Nephron progenitor cell (in vitro differentiated cells): ENCODE measurements around the gene SH3RF2.

ENCODE experiments used
- DNase-seq: peaks from one replicate; pipeline ENCODE4 v3.0.0; 2021
- H3K27ac Mint-ChIP-seq: 2 replicates; pipeline ENCODE4 v1.8.0; 2021; ENCODE audit warnings: mild to moderate bottlenecking, moderate library complexity, mixed read lengths
- H3K27me3 Mint-ChIP-seq: 2 replicates; pipeline ENCODE4 v1.8.0; 2021; ENCODE audit warnings: mild to moderate bottlenecking, low read depth, mixed read lengths; ENCODE audit not compliant: poor library complexity
- H3K36me3 Mint-ChIP-seq: 2 replicates; pipeline ENCODE4 v1.8.0; 2021; ENCODE audit warnings: low read depth, mixed read lengths
- H3K4me1 Mint-ChIP-seq: 2 replicates; pipeline ENCODE4 v1.8.0; 2021; ENCODE audit warnings: mixed read lengths
- H3K4me3 Mint-ChIP-seq: 2 replicates; pipeline ENCODE4 v1.8.0; 2021; ENCODE audit warnings: mild to moderate bottlenecking, moderate library complexity, mixed read lengths
- H3K9me3 Mint-ChIP-seq: 2 replicates; pipeline ENCODE4 v1.8.0; 2021; ENCODE audit warnings: mild to moderate bottlenecking, moderate library complexity, mixed read lengths
- TF ChIP-seq, protein P1 (sequence below): fragments of 200-600 bp; sonication (generic); IDR thresholded peaks from 2 replicates; pipeline ENCODE4 v1.5.0; 2021; ENCODE audit warnings: antibody characterized with exemption

SH3RF2 gene

GRCh38 chr5:145983446-145983845 lies 47.1 kb downstream of the SH3RF2 start:
- H3K36me3 Mint-ChIP-seq, result no peaks in the 10 kb centered on the region
- no peak for DNase-seq

DNA sequence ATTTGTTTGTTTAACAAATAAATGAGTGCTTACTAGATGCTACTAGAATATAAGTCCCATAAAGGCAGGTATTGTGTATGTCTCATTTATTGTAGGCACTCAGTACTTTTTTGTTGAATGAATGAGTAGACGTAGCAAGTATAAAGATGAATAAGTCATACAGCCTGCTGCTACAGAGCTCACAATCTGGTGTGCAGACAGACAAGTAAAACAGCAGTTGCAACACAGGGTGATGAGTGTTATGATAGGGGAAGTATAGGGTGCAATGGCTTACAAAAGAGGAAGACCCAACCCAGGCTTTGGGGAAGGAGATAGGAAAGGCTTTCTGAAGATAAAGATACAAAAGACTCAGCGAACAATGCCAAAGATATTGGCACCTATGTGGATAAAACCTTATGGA lies 47.7 kb downstream of the SH3RF2 start:
- H3K9me3 Mint-ChIP-seq, result no peaks in the 10 kb centered on the region
- no peak for DNase-seq

More at GRCh38 chr5:145983446-145983845, 47.1 kb downstream of the SH3RF2 start:
- no peak overlapping the region for H3K4me3 Mint-ChIP-seq
- peaks cover 6% of the 10 kb centered on the region for H3K4me1 Mint-ChIP-seq
- H3K27me3 Mint-ChIP-seq, result no peaks in the 10 kb centered on the region
- no peak overlapping the region for H3K27ac Mint-ChIP-seq
- TF ChIP-seq, protein P1, sequence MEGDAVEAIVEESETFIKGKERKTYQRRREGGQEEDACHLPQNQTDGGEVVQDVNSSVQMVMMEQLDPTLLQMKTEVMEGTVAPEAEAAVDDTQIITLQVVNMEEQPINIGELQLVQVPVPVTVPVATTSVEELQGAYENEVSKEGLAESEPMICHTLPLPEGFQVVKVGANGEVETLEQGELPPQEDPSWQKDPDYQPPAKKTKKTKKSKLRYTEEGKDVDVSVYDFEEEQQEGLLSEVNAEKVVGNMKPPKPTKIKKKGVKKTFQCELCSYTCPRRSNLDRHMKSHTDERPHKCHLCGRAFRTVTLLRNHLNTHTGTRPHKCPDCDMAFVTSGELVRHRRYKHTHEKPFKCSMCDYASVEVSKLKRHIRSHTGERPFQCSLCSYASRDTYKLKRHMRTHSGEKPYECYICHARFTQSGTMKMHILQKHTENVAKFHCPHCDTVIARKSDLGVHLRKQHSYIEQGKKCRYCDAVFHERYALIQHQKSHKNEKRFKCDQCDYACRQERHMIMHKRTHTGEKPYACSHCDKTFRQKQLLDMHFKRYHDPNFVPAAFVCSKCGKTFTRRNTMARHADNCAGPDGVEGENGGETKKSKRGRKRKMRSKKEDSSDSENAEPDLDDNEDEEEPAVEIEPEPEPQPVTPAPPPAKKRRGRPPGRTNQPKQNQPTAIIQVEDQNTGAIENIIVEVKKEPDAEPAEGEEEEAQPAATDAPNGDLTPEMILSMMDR, result no peak
- H3K9me3 Mint-ChIP-seq, result no peaks in the 10 kb centered on the region

GRCh38 chr5:145987856-145988255 lies 51.5 kb downstream of the SH3RF2 start:
- no peak overlapping the region for H3K27ac Mint-ChIP-seq
- peaks cover 7% of the 10 kb centered on the region for H3K9me3 Mint-ChIP-seq
- peaks cover 6% of the 10 kb centered on the region for H3K27me3 Mint-ChIP-seq
- peaks cover under 1% of the 10 kb centered on the region for H3K4me1 Mint-ChIP-seq
- TF ChIP-seq, protein P1, result no peak
- H3K4me3 Mint-ChIP-seq, result no peak overlapping the region
- DNase-seq, result no peak
- peaks cover 7% of the 10 kb centered on the region for H3K36me3 Mint-ChIP-seq

More for the DNA sequence above, 47.7 kb downstream of the SH3RF2 start:
- Mint-ChIP-seq H3K27me3 (no peaks in the 10 kb centered on the region), H3K4me3 (no peak overlapping the region), H3K4me1 (peaks cover 6% of the 10 kb centered on the region), H3K36me3 (no peaks in the 10 kb centered on the region), H3K27ac (no peak overlapping the region)
- TF ChIP-seq, protein P1, result no peak

- H3K27me3 Mint-ChIP-seq, result peaks cover 8% of the 10 kb centered on the region
- no peak overlapping the region for H3K27ac Mint-ChIP-seq
- no peak overlapping the region for H3K4me3 Mint-ChIP-seq
- TF ChIP-seq, protein P1, result no peak
- H3K36me3 Mint-ChIP-seq, result peaks cover 12% of the 10 kb centered on the region
- peaks cover 18% of the 10 kb centered on the region for H3K9me3 Mint-ChIP-seq
- DNase-seq, result no peak
- no peaks in the 10 kb centered on the region for H3K4me1 Mint-ChIP-seq
Observed at GRCh38 chr5:145988993-145989392, 52.6 kb downstream of the SH3RF2 start.

DNA sequence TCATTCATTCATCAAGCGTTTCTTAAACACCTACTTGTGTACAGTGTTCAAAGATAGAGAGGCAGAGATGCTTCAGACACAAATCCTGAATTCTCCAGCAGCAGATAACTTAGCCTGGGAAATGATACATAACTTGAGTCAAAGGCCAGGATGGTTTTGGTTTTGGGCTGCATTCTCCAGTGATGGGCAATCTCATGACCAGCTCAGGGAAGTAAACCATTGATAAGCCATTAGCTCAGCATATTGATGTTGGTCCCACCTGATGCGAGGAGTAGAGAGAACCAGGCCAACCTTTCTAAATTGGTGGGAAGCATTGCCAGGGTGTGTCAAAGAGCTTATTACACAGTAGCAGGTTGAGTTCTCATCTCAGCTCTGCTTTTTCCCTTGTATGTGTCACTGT lies 53.0 kb downstream of the SH3RF2 start:
- TF ChIP-seq, protein P1, result no peak
- Mint-ChIP-seq H3K4me3 (no peak overlapping the region), H3K27me3 (peaks cover 10% of the 10 kb centered on the region), H3K36me3 (peaks cover 16% of the 10 kb centered on the region), H3K9me3 (peaks cover 23% of the 10 kb centered on the region), H3K4me1 (no peaks in the 10 kb centered on the region), H3K27ac (no peak overlapping the region)
- DNase-seq, result no peak

- DNase-seq, result no peak
- Mint-ChIP-seq H3K4me1 (no peaks in the 10 kb centered on the region), H3K27ac (no peak overlapping the region), H3K27me3 (peaks cover 14% of the 10 kb centered on the region), H3K4me3 (no peak overlapping the region), H3K9me3 (peaks cover 30% of the 10 kb centered on the region), H3K36me3 (peaks cover 17% of the 10 kb centered on the region)
- TF ChIP-seq, protein P1, result no peak
Observed at GRCh38 chr5:145990170-145990569, 53.8 kb downstream of the SH3RF2 start.
